ENCODE data around the gene NHERF2.

The NHERF2 gene

DNA sequence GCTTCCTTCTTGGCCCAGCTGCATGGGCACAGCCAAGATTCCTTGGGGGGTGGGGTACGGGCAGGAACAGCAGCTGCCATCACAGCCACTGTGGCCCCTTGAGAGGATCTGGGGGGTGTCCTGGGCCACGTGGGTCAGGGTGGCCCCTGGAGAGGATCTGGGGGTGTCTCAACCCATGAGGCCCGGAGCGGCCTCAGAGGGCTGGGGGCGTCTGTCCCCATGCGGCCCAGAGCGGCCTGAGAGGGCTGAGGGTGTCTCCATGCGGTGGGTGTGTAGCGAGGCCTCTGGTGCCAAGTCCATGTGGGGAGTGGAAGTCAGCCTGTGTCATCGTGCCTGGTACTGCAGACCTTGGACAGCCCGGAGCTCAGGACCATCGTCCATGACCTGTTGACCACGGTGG, 34.8 kb downstream of the NHERF2 start:
- Mint-ChIP-seq H3K27ac (no peak overlapping the region), H3K9me3 (no peaks in the 10 kb centered on the region), H3K36me3 (ENCODE audit: low read depth) (peaks cover 19% of the 10 kb centered on the region), H3K27me3 (ENCODE audit: low read depth) (peaks cover 4% of the 10 kb centered on the region), H3K4me1 (no peaks in the 10 kb centered on the region), H3K4me3 (no peak overlapping the region)
- TF ChIP-seq, protein P1, sequence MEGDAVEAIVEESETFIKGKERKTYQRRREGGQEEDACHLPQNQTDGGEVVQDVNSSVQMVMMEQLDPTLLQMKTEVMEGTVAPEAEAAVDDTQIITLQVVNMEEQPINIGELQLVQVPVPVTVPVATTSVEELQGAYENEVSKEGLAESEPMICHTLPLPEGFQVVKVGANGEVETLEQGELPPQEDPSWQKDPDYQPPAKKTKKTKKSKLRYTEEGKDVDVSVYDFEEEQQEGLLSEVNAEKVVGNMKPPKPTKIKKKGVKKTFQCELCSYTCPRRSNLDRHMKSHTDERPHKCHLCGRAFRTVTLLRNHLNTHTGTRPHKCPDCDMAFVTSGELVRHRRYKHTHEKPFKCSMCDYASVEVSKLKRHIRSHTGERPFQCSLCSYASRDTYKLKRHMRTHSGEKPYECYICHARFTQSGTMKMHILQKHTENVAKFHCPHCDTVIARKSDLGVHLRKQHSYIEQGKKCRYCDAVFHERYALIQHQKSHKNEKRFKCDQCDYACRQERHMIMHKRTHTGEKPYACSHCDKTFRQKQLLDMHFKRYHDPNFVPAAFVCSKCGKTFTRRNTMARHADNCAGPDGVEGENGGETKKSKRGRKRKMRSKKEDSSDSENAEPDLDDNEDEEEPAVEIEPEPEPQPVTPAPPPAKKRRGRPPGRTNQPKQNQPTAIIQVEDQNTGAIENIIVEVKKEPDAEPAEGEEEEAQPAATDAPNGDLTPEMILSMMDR (IDR thresholded peaks at IDR 0.05; ENCODE audit: unreplicated experiment in 3 of 3) = no peak

DNA sequence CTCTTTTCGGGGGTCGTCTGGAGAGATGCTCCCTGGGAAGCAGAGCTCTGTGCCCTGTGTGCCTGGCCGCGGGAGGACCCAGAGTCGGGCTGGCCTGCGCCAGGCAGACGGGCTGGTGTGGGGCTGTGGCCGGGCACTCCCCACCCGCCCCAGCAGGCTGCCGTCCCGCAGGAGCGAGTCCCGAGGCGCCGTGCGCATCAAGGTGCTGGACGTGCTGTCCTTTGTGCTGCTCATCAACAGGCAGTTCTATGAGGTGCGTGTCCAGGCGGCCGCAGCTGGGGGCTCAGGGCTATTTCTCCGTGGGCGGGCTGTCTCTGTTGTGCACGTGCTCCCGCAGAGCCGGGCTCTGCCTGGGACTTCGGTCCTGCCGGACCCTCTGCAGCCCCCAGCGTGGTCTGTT, 36.1 kb downstream of the NHERF2 start:
- no peak overlapping the region for H3K4me3 Mint-ChIP-seq
- H3K36me3 Mint-ChIP-seq (ENCODE audit: low read depth) = peaks cover 26% of the 10 kb centered on the region
- TF ChIP-seq, protein P1 (IDR thresholded peaks at IDR 0.05; ENCODE audit: unreplicated experiment in 3 of 3) = no peak
- H3K9me3 Mint-ChIP-seq = no peaks in the 10 kb centered on the region
- H3K27ac Mint-ChIP-seq = no peak overlapping the region
- no peaks in the 10 kb centered on the region for H3K4me1 Mint-ChIP-seq
- H3K27me3 Mint-ChIP-seq (ENCODE audit: low read depth) = no peaks in the 10 kb centered on the region

DNA sequence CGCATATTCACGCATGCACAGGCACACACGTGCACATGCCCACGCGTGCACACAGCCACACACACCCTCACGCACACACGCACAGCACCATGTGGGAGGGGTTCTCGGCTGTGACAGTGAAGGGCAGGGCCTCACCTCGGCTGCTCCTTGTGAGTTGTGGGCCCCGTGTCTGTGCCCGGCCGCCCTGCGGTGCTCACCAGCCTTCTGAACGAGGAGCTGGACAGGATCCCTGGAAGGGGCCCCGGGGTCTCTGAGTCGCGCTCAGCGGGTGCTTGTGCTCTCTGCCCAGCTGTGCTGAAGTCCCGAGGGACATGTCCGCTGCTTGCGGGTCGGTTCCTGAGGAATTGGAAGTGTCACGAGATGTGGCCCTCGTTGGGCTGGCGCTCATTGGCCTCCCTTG, 37.2 kb downstream of the NHERF2 start:
- H3K4me3 Mint-ChIP-seq = no peak overlapping the region
- no peak overlapping the region for H3K27ac Mint-ChIP-seq
- TF ChIP-seq, protein P1 (IDR thresholded peaks at IDR 0.05; ENCODE audit: unreplicated experiment in 3 of 3) = no peak
- H3K4me1 Mint-ChIP-seq = no peaks in the 10 kb centered on the region
- H3K27me3 Mint-ChIP-seq (ENCODE audit: low read depth) = no peaks in the 10 kb centered on the region
- no peaks in the 10 kb centered on the region for H3K9me3 Mint-ChIP-seq
- peaks cover 27% of the 10 kb centered on the region for H3K36me3 Mint-ChIP-seq (ENCODE audit: low read depth)

DNA sequence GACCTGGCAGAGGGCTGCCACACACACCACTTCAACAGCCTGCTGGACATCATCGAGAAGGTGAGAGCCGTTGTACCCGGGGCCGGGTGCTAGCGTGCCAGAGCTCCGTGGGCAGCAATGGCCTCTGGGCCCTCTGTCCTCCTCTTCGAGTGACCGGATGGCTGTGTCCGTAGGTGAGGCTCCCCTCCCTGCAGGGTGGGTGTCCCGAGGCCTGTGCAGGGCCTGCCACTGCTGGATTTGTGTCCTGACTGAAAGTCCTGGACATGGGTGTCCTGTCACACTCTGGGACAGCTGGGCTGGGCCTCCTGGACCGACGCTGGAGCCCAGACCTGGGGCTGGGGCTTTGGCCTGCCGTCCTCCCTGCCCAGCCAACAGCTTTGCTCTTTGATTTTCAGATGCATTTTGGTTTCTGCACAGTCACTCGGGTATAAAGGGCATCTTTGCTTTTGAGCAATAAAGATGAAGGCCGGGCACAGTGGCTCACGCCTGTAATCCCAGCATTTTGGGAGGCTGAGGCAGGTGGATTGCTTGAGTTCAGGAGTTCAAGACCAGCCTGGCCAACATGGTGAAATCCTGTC, 37.8 kb downstream of the NHERF2 start:
- no peaks in the 10 kb centered on the region for H3K27me3 Mint-ChIP-seq (ENCODE audit: low read depth)
- no peaks in the 10 kb centered on the region for H3K9me3 Mint-ChIP-seq
- no peaks in the 10 kb centered on the region for H3K4me1 Mint-ChIP-seq
- H3K27ac Mint-ChIP-seq = no peak overlapping the region
- peaks cover 30% of the 10 kb centered on the region for H3K36me3 Mint-ChIP-seq (ENCODE audit: low read depth)
- H3K4me3 Mint-ChIP-seq = no peak overlapping the region
- TF ChIP-seq, protein P1 (IDR thresholded peaks at IDR 0.05; ENCODE audit: unreplicated experiment in 3 of 3) = no peak

DNA sequence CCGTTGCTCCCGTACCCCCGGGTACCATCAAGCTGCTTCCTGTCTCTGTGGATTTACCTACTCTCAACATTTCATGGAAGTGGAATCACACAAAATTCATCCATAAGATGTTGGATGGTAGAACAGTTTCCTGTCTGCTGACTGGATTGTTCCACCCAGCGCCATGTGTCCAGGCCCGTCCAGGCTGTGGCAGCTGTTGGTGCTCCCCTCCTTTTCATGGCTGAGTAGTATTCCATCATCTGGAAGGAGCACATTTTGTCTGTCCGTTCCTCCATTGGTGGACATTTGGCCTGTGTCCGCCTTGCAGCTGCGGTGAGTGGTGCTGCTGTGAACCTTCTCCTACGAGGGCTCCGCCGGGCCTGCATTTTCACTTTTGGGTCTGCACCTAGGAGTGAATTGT, 39.4 kb downstream of the NHERF2 start:
- Mint-ChIP-seq H3K27me3 (ENCODE audit: low read depth) (no peaks in the 10 kb centered on the region), H3K27ac (no peak overlapping the region), H3K36me3 (ENCODE audit: low read depth) (peaks cover 39% of the 10 kb centered on the region), H3K4me1 (no peaks in the 10 kb centered on the region), H3K9me3 (no peaks in the 10 kb centered on the region), H3K4me3 (no peak overlapping the region)
- TF ChIP-seq, protein P1 (IDR thresholded peaks at IDR 0.05; ENCODE audit: unreplicated experiment in 3 of 3) = no peak
